Smooth muscle cell (in vitro differentiated cells): Measurements from ENCODE around the gene ABCD2. TPM values are rescaled to one million over a fixed set of nuclear protein-coding genes. Genes with fewer than 3 reads are reported as not detected.

Experiments
- DNase-seq: peaks from one replicate; lab custom pipeline; 2025; ENCODE audit not compliant: unreplicated experiment; lab: John Stamatoyannopoulos, UW
- H2AFZ ChIP-seq: fragments of 200-600 bp; sonication (generic); 2 replicates; pipeline ENCODE4 v1.6.0; 2016; ENCODE audit warnings: antibody characterized with exemption, low read depth, mild to moderate bottlenecking
- H3F3A ChIP-seq: fragments of 200-600 bp; sonication (generic); 2 replicates; pipeline ENCODE4 v1.6.0; 2017; ENCODE audit warnings: antibody characterized with exemption, low read depth
- H3K27ac ChIP-seq: fragments of 200-600 bp; sonication (generic); 2 replicates; pipeline ENCODE4 v1.5.1; 2016; ENCODE audit warnings: low read depth, mild to moderate bottlenecking
- H3K27me3 ChIP-seq: fragments of 200-600 bp; sonication (generic); 2 replicates; pipeline ENCODE4 v1.6.1; 2016; ENCODE audit warnings: low read depth, mild to moderate bottlenecking
- H3K36me3 ChIP-seq: fragments of 200-600 bp; sonication (generic); 2 replicates; pipeline ENCODE4 v1.5.1; 2016; ENCODE audit warnings: low read depth
- H3K4me1 ChIP-seq: fragments of 200-600 bp; sonication (generic); 2 replicates; pipeline ENCODE4 v1.5.1; 2016; ENCODE audit warnings: low read depth
- H3K4me2 ChIP-seq: fragments of 200-600 bp; sonication (generic); 2 replicates; pipeline ENCODE4 v1.6.0; 2016; ENCODE audit warnings: mild to moderate bottlenecking
- H3K4me3 ChIP-seq: fragments of 200-600 bp; sonication (generic); 2 replicates; pipeline ENCODE4 v1.5.1; 2016; ENCODE audit warnings: mild to moderate bottlenecking
- H3K79me2 ChIP-seq: fragments of 200-600 bp; sonication (generic); 2 replicates; pipeline ENCODE4 v1.6.0; 2016; ENCODE audit warnings: low read depth, mild to moderate bottlenecking
- H3K9ac ChIP-seq: fragments of 200-600 bp; sonication (generic); 2 replicates; pipeline ENCODE4 v1.6.0; 2016; ENCODE audit warnings: low read depth
- H3K9me3 ChIP-seq: fragments of 200-600 bp; sonication (generic); replicated peaks from 2 replicates; pipeline ENCODE4 v1.5.1; 2016; ENCODE audit warnings: low read depth
- H4K20me1 ChIP-seq: fragments of 200-600 bp; sonication (generic); 2 replicates; pipeline ENCODE4 v1.6.0; 2016; ENCODE audit warnings: low read depth
- WGBS: methylation state at CpG from one replicate; pipeline ENCODE4 v1.1.7; 2016; ENCODE audit warnings: low lambda C conversion rate; 5-methylcytosine and 5-hydroxymethylcytosine counted together
- polyA plus RNA-seq: library from polyadenylated mRNA; unstranded; fragments of >200 nt; fragmentation: Nextera tagmentation; extraction: Ambion mirVana; gene quantifications from 2 replicates; pipeline ENCODE4 v1.2.1, GENCODE V29; 2016
- total RNA-seq: library from RNA; depleted of rRNA; stranded (reverse); fragments of >200 nt; gene quantifications from 2 replicates; pipeline ENCODE4 v1.2.3, GENCODE V29; 2014
- TF ChIP-seq, protein P1 (sequence below): fragments of 200-600 bp; sonication (generic); IDR thresholded peaks from 2 replicates; pipeline ENCODE4 v1.5.1; 2017; ENCODE audit warnings: borderline replicate concordance, mild to moderate bottlenecking, antibody characterized with exemption; ENCODE audit not compliant: insufficient read depth, poor library complexity, severe bottlenecking

ABCD2 gene
- total and polyA plus RNA-seq, 2 experiments from 2014 or later = 0.04 TPM; not detected in 1

DNA sequence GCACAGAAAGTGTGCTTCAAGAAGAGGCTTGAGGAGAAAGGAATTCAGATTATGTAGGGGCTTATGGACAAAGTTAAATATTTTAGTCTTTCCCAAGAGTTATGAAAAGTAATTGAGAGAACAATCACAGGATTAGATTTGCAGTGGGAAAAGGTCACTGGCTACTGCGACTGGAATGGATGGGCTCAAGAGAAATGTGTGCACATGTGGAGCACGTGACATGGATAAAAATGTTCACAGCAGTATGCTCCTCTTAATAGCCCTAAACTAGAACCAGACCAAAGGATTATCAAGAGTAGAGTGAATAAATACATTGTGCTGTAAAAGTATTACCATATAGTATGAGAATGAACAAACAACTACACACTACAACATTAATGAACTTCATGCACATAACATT lies 78.1 kb downstream of the ABCD2 start:
- Histone ChIP-seq H3K27me3 (no peaks in the 10 kb centered on the region), H3K9ac (no peak overlapping the region), H3F3A (no peaks in the 10 kb centered on the region), H2AFZ (no peak overlapping the region), H3K27ac (no peak overlapping the region), H3K79me2 (no peaks in the 10 kb centered on the region), H3K4me1 (no peaks in the 10 kb centered on the region), H3K4me2 (no peak overlapping the region), H3K36me3 (no peaks in the 10 kb centered on the region), H3K9me3 (no peaks in the 10 kb centered on the region), H4K20me1 (no peaks in the 10 kb centered on the region), H3K4me3 (no peak overlapping the region)
- DNase-seq = no peak
- TF ChIP-seq, protein P1, sequence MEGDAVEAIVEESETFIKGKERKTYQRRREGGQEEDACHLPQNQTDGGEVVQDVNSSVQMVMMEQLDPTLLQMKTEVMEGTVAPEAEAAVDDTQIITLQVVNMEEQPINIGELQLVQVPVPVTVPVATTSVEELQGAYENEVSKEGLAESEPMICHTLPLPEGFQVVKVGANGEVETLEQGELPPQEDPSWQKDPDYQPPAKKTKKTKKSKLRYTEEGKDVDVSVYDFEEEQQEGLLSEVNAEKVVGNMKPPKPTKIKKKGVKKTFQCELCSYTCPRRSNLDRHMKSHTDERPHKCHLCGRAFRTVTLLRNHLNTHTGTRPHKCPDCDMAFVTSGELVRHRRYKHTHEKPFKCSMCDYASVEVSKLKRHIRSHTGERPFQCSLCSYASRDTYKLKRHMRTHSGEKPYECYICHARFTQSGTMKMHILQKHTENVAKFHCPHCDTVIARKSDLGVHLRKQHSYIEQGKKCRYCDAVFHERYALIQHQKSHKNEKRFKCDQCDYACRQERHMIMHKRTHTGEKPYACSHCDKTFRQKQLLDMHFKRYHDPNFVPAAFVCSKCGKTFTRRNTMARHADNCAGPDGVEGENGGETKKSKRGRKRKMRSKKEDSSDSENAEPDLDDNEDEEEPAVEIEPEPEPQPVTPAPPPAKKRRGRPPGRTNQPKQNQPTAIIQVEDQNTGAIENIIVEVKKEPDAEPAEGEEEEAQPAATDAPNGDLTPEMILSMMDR = no peak
- WGBS = 69% methylated on average over 2 of the region's 2 CpGs

DNA sequence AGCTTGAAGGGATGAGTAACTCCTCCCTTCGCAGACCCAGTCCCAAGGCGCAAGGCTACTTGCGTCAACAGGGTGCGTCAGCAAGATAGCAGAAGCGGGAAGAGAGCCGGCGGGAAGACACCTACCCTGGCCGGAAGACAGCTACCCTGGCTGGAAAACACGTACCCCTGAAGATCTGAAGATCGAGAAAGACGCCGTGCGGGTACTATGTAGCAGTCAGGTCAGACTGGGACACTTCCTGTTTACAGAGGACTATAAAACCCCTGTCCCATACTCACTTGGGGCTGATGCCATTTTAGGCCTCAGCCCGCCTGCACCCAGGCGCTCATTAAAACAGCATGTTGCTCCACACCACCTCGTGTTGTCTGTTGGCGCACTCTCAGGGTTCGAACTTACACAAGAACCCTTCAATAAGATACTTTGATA lies 80.9 kb downstream of the ABCD2 start:
- no peak overlapping the region for H2AFZ ChIP-seq

DNA sequence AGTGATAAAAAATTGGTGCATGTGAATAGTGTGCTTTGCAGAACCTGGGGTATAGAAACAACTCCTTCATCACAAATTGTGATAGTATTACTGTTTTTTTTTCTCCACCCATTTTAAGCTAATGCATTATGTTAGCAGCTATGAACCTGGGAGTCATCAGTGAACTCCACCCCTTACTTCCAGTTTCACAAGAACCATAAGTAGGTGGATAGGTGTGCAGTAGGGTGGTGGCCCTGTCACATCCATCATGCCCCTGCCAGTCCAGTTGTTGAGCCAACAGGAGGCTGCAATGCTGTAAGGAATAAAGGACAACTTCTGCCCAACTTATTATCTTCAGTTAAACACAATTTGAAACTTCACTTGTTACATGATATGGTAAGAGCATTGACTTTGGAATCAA lies 85.7 kb downstream of the ABCD2 start:
- Histone ChIP-seq H3K9me3 (no peaks in the 10 kb centered on the region), H3K27me3 (no peaks in the 10 kb centered on the region), H3K36me3 (no peaks in the 10 kb centered on the region), H3K4me3 (no peak overlapping the region), H3K9ac (no peak overlapping the region), H4K20me1 (no peaks in the 10 kb centered on the region), H3F3A (no peaks in the 10 kb centered on the region), H2AFZ (no peak overlapping the region), H3K4me1 (no peaks in the 10 kb centered on the region), H3K27ac (no peak overlapping the region), H3K79me2 (no peaks in the 10 kb centered on the region), H3K4me2 (no peak overlapping the region)
- TF ChIP-seq, protein P1 = no peak
- no peak for DNase-seq

More for the DNA sequence above, 80.9 kb downstream of the ABCD2 start:
- Histone ChIP-seq H3F3A (no peaks in the 10 kb centered on the region), H3K9me3 (no peaks in the 10 kb centered on the region), H4K20me1 (no peaks in the 10 kb centered on the region), H3K27ac (no peak overlapping the region), H3K4me1 (no peaks in the 10 kb centered on the region), H3K79me2 (no peaks in the 10 kb centered on the region), H3K36me3 (no peaks in the 10 kb centered on the region), H3K4me2 (no peak overlapping the region), H3K9ac (no peak overlapping the region), H3K4me3 (no peak overlapping the region), H3K27me3 (no peaks in the 10 kb centered on the region)
- TF ChIP-seq, protein P1 = no peak
- 95% methylated on average over 18 of the region's 18 CpGs for WGBS
- no peak for DNase-seq

DNA sequence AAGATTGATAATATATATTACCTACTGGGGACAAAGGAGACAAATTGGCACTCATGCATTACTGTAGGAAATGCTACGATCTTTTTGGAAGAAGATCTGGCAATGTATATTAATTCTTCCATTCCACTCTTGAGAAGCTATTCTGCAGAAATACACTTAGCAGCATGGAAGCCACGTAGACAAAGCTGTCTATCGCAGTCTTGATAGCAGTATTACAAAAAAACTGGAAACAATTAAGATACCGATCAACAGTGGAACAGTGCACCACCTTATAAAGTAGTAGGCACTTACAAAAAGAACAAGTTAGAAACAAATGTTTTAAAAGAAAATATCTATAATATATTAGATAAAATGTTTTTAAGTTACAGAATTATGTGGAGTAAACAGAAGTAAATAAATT lies 87.2 kb downstream of the ABCD2 start:
- Histone ChIP-seq H3K27me3 (no peaks in the 10 kb centered on the region), H3K9ac (no peak overlapping the region), H3K36me3 (no peaks in the 10 kb centered on the region), H4K20me1 (no peaks in the 10 kb centered on the region), H3K9me3 (no peaks in the 10 kb centered on the region), H3F3A (no peaks in the 10 kb centered on the region), H3K79me2 (no peaks in the 10 kb centered on the region), H3K27ac (no peak overlapping the region), H2AFZ (no peak overlapping the region), H3K4me2 (no peak overlapping the region), H3K4me1 (no peaks in the 10 kb centered on the region), H3K4me3 (no peak overlapping the region)
- no peak for DNase-seq
- TF ChIP-seq, protein P1 = no peak
- 89% methylated on average over 4 of the region's 4 CpGs for WGBS
